ENCODE results near the gene INTS3.

INTS3 gene

GRCh38 chr1:153818876-153819275 is 91.0 kb downstream of the INTS3 start:
- TF ChIP-seq CTCF (conservative IDR thresholded peaks at IDR 0.05) (no peak), ZFX (IDR thresholded peaks at IDR 0.05) (no peak)
- H3K27ac ChIP-seq, result no peak overlapping the region
